CD4-positive, alpha-beta T cell treated with Interleukin-6 at 100 ng/mL for 8 hours (primary cell): ENCODE measurements around the gene GATC.
A peak's percentile ranks its signal among the peaks of the same experiment; 100 is the strongest.
"Not testable (repeated sequence)": the region's sequence is repeated elsewhere in the genome, so short reads cannot be mapped to it uniquely, and the experiment has no call there.

ENCODE experiments used
- DNase-seq: peaks from one replicate; pipeline ENCODE4 v3.0.0-alpha.2; 2020; ENCODE audit warnings: mixed read lengths, low spot score

GATC gene

DNA sequence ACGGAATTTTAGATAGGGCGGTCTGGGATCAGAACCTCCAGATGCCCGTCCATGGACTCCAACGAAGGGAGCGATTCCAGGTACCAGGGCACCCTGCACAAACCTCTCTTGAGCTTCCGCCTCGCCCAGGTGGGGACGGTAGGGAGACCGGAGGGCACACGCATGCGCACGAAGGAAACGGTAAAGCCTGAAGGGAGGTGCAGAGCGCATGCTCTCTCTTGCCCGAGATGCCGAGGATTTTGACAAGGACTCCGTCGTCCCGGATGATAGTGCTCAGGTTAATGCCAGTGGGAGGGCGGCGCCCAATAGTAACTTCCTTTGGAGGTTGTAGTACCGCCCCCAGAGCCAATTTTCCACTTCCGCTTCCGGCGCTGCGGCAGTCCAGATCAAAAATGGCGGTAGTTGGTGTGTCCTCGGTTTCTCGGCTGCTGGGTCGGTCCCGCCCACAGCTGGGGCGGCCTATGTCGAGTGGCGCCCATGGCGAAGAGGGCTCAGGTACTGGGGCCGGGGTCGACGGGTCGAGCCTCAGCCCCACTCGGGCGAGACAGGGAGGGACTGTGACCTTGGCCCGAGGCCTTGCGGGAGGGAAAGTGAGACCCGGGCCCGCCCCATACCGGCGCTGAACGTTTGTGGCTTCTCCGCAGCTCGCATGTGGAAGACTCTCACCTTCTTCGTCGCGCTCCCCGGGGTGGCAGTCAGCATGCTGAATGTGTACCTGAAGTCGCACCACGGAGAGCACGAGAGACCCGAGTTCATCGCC, 8.3 kb upstream of the GATC start, which contains the start of gene COX6A1:
TSS of gene COX6A1 (plus strand) at position 379 of the 760 bp plus-strand sequence. CDS start at position 393, 14 bp downstream.
- peak; percentile 99 for DNase-seq

DNA sequence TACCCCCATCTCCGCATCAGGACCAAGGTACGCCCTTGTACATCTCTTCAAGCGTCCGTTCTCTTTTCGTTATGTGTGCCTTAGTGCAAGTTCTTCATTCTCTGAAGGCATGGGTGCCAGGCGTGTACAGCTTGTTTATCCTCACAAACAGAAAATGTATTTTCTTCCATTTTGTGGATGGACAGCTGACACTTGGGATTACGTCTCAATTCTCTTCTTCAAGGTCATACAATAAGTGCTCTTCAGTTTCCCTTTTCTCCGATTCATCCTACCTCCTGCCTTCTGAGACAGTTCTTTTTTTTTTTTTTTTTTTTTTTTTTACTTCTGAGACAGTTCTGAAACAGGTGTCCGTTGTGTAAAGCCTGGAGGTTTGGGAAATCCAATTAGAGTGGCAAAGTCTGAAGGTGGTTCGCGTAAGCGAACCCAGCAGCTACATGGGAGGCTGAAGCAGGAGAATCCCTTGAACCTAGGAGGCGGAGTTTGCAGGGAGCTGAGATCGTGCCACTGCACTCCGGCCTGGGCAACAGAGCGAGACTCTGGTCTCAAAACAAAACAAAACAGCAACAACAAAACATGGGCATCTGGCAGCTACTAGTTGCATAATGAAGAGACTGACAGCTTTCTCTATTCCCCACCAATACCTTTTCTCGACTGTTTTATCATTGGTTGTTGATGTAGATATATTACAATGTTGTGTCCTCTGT, 7.6 kb upstream of the GATC start:
- no peak for DNase-seq

DNA sequence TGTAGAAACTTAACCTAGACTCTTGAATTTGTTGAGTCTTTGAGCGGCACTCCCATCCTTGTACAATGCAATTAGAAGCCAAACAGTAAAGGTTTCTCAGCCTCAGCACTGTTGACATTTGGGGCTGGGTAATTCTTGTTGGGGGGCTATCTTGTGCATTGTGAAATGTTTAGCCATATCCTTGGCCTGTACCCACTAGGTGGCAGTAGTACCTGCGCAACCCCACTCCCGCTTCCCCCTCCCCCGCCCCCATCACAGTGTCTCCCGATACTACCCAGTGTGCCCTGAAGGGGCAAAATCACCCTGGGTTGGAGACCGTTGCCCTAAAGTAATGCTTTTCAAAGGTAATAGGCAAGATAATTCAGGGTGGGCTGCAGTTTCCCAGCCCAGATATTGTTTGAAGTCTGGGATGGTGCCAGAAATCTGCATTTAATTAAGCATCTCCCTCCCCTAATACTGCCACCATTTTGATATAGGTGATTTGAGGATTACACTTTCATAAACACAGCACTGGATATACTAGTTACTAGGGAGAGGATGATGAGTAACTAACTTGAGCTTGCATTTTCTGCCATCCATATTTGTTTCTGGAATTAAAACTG, 6.5 kb upstream of the GATC start:
- peak; percentile 82 for DNase-seq

DNA sequence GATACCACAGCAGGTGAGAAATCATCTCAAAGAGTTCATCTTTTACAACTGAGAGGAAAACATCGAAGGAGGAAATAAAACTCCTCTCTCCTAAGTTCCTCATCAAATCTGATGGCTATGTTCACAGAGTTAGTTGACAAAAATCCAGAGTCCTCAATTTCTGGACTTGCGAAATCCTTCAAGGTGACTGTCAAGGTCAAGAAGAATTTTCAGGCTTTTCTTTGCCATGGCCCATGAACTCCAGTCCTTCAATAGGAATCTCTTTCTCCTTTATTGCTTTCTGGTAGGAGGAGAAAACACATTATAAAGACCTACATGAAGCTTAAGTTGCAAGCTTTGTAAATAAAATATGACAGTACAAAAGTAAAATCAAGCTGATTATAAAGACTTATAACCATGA, 1.6 kb upstream of the GATC start:
- no peak for DNase-seq

DNA sequence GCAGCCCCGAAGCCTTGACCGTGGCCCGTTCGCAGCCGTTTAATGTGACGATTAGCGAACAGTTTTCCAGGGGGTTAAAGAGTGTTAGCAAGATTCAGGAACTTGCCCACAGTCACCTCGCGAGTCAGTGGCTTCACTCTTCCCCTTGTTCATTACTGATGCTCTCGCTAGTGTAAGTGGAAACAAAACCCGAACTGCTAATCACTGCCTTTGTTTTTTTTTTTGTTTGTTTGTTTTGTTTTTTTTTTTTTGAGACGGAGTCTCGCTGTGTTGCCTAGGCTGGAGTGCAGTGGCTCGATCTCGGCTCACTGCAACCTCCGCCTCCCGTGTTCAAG, 567 bp downstream of the GATC start:
- not testable (repeated sequence) for DNase-seq

DNA sequence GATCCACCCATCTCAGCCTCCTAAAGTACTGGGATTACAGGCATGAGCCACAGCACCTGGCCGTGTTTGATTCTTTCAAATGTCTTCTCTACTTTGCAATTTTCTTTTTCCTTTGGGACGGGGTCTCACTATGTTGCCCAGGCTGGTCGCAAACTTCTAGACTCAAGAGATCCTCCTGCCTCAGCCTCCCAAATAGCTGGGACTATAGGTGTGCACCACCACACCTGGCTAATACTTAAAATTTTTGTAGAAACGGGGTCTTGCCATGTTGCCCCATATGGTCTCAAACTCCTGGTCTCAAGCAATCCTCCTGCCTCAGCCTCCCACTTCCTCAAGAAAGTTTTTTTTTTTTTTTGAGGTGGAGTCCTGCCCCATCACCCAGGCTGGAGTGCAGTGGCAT, 1.7 kb downstream of the GATC start:
- no peak for DNase-seq

DNA sequence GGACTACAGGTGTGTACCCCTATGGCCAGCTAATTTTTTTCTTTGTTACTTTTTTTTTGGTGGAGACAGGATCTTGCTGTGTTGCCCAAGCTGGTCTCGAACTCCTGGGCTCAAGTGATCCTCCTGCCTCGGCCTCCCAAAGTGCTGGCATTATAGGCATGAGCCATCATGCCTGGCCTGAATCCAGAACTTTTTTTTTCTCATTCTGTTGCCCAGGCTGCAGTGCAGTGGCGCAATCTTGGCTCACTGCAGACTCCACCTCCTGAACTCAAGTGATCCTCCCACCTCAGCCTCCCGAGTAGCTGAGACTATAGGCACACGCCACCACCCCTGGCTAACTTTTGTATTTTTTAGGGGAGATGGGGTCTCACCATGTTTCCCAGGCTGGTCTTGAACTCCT, 6.3 kb downstream of the GATC start:
- not testable (repeated sequence) for DNase-seq

DNA sequence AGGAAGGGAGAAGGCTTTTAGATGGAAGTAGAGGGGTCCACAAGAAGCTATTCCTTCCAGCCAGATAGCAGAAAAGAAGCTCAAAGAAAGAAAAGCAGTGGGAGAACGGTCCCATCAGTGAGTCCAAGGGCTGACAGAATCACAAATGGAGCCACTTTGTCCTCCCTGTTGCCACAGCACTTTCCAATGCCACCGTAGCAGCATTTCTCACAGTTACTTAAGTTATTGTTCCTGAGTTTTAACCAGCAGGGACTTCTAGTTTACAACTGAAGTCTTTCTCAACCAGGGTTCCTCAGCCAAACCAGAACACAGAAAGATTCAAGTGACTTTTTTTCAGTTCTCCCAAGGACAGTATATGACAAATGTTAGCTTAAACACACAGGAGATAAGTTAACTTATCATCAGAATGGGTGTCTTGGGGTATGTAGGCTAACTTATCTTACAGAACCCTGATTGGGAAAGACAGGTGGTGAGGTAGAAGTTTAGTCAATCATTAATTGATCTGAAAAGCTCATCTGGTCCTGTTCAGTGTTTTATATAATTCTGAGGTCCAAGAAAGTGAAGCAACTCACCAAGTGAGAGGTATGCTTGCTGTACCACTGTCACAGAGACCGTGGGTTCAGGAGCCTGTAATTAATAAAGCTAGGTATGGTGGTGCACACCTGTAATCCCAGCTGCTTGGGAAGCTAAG, 7.0 kb downstream of the GATC start:
- DNase-seq, result no peak

DNA sequence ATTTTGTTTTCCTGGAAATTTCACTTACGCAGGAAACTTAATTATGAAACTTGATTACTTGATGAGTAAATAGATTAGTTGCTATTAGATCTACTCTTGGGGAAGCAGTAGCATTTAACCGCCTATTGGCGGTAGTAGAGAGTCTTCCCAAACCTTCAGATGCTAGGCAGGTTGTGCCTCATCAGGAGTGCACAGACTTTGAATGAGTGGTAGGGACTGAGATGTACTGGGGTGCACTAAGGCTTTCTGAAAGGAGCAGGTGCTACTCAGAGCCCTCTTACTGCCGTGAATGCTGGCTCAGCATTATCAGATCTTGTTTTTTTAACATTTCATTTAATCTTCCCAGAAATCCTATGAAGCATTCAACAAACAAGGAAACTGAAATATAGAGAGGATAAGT, 7.7 kb downstream of the GATC start:
- DNase-seq, result peak; percentile 42

DNA sequence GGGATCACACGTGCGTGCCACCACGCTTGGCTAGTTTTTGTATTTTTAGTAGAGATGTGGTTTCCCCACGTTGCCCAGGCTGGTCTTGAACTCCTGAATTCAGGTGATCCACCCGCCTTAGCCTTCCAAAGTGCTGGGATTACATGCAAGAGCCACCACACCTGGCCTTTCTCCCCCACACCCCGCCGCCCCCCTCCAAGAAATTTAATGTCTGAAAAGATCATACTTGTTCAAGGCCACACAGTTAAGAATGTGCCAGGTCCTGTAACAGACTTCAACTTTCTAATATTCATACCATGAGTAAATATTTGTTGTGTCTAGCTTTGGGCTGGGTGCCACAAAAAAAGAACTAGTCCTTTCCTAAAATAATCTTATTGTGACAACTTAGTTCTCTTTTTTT, 9.1 kb downstream of the GATC start:
- DNase-seq, result no peak

DNA sequence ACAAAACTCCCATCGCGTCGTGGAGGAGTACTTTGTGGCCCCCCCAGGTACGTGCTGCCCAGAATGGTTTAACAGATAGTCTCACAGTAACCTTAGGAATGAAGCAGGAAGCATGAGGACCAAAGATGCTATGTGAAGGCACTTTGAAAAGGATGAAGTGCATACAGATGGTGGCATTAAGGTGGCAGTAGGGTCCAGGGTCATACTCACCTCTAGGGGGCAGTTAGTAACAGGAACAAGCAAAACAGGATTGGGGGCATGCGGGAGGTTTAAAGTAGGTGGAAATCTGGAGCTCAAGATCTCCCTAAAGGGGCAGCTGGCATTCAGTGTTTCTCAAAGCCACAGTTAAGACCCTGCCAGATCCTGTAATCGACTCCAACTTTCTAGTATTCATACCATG, 10.9 kb downstream of the GATC start:
- no peak for DNase-seq

DNA sequence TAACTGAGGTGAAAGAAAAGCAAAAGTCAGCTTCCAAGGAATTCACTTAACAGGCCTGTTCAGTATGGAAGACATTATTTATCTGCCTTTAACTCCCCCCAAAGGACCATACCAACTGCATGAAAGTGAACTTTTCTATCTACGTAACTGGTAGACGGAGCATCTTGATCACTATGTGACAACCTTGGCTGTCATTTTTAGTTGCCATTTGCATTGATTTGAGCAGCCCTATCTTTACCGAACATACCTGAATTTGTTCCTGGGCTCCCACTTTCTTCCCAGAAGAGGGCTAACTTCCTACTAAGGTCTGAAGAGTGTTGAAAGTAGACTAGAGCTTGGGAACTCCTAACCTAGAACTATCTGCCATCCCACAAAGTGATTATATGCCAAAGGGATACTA, 13.9 kb downstream of the GATC start:
- DNase-seq, result no peak

DNA sequence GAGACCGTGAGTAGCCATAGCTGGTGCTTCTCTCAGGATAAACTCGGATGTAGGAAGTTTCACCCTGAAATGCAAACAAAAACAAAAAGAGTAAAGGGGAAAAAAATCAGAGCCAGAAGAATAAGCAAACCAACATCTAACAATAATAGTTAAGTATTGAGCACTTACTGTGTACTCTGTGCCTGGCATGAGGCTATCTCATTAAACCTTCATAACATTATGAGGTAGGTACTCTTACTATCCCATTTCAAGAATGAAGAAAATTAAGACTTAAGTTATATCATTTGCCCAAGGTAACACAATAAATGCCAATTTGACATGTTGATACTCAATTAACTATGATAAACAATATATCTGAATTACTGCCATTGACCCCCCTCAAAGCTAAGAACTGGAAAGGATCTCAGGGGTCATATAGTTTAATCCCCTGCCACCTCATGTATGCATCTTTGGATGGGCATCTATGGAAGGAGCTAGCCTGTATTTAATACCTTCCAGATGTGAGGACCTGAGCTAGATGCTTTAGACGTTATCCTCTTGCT, 15.9 kb downstream of the GATC start:
- no peak for DNase-seq

DNA sequence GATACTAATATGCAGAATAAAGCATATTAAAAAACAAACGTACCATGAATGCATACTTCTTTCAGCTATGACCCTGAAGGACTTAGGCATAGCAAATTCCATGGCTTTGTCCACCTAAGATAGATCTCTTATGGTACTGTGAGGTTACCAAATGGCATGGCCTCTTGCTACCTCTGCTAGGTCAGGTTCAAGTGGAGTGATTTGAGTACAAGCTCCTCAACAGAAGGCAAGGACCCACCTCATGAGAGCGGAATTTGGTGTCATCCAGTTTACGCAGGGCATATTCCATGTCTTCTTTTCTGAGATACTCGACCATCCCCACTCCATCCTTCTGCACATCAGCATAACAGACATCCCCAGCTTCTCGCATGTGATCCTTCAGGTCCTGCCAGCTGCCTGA, 17.5 kb downstream of the GATC start:
- DNase-seq, result no peak

DNA sequence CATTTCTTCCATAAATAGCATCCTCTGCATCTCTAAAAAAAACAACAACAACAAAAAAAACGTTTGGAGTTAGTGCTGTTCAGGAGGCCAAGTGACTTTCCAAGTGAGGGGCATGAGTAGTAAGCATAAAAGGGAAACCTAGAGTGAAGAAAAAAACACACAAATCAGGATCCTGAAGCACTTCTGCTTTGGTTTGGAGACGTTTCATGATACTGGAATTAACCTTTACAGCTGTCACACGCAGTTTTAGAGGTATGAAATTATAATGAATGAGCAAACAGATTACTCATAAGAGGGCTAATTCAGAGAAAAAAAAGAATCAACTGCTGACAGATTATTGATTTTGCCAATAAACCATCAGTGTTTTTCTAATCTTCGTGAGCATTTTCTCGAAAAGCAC, 19.5 kb downstream of the GATC start:
- no peak for DNase-seq

DNA sequence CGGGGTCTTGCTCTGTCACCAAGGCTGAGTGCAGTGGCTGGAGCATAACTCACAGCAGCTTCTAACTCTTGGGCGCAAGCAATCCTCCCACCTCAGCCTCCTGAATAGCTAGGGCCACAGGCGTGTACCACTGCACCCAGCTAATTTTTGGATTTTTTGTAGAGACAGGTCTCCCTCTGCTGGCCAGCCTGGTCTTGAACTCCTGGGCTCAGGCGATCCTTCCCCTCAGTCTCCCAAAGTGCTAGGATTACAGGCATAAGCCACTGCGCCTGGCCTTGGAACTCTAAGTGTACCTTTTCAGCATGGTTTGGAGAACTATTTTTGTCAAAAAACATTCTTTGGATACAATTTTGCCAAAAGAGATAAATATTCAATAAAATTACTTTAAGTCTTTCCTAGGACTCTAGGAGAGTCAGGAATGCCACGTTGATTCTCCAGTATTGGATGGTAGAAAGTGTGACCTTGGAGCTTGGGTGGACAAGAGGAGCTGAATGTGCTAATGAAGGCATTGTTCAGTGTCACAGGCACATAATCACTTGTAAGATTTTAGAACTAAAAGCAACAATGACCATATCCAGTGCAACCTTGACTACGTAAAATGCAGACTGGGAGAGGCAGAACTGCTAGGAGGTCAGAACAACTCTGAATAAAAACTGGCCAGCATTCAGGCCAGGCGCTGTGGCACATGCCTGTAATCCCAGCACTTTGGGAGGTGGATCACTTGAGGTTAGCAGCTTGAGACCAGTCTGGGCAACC, 20.5 kb downstream of the GATC start:
- peak; percentile 27 for DNase-seq

DNA sequence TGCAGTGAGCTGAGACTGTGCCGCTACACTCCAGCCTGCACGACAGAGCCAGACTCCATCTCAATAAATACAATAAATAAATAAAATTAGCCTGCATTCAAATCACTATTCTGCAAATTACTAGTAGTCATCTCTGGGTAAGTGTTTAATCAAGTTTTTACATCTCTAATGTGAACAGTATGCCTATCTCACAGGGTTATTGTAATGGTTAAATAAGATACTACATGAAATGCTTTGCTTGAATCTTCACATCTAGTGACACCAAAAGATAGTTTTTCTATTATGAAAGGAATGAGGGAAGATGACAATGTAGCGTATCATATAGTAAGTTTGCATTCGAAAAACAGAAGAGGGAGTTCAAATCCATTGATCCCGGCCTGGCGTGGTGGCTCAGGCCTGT, 21.2 kb downstream of the GATC start:
- no peak for DNase-seq

DNA sequence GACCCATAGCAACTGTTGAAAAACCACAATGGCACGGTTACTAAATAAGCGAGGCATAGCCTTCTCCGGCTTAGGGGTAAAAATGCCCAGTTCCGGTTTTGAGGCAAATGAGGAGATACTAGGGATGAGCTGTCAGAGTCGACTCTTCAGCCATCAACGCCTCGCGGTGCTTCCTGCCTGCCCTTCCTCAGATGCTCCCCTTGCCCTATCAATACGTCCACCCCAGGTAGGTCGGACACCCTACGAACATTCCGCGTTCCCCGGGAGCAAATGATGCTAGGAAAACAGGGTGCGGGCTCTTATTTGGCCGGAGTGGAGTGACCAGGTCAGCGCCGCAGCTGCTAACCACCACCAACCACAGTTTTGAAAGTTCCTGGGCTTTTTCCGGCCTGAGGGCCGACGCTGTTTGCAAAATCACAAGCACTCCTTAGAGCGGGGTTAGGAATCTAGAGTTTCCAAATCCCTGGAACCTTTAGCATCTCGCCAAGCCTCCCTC, 22.1 kb downstream of the GATC start:
- no peak for DNase-seq

DNA sequence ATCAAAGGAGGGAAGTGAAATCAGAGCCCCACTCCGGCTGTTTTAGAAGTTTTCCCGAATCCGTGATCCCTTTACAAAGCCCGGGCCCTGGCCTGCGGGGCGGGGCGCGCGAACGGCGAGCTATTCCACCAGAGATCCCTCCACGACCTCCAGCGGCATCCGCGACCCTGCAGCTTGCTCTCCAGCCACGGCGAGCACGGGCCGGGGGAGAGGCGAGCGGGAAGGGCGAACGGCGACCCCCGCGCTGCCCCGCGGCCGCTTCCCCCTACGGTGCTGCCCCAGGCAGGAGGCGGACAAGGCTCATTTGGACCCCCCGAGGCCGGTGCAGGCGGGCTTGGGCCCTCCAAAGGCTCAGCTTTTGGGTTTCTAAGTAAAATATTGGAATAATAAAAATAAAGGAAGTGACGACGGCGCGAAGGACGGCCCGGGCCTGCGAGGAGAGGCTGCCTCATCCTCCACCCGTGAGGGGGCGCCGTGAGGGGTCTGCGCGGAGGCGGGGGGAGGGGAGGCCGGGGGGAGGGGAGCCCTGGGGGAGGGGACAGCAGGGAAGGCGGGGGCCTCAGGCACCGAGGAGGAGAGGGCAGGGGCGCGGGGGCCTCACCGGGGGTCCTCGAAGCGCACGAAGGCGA, 22.7 kb downstream of the GATC start:
- peak; percentile 29 for DNase-seq

DNA sequence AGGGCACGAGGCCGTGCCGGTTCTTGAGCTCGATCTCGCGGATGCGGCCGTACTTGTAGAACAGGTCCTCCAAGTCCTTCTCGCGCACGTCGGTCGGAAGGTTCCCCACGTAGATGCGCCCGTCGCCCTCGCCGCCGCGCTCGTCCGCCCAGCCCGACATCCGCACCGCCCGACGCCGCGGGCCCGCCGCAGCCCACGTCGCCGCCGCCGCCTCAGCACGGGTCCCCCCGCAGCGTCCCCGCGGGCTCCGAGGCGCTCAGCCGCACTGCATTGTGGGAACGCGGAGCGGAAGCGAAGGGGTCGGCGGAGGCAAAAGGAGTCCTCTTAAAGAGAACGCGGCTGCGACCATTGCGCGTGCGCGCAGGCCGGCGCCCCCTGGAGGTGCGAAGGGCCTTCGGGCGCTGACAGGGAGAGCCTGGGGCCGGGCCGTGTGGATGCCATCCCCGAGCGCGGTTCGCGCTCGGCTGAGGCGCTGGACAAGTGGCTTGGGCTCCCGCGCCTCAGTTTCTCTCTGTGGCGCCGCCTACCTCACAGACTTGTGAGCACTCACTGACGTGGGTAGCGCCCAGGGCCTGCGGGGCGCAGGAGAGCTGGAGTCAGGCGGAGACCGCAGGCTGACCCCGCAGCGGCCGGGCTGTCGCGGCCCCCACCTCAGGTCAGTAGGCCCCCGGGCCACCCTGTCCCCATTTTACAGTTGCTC, 23.4 kb downstream of the GATC start, which contains the start of gene SRSF9:
TSS of gene SRSF9 (minus strand) at position 299 of the 700 bp plus-strand sequence. CDS start at position 160, 139 bp downstream.
- peak; percentile 97 for DNase-seq
